Esophagus squamous epithelium (tissue), 5 donors: Measurements from ENCODE around the gene SH3BP5. TPM values are rescaled to one million over a fixed set of nuclear protein-coding genes. Genes with fewer than 3 reads are reported as not detected.

ENCODE experiments used
- DNase-seq: peaks from one replicate; lab custom pipeline; 2025; lab: John Stamatoyannopoulos, UW
- H3K27ac ChIP-seq, 4 donors: fragments of 200-600 bp; sonication (generic); one replicate each; pipeline ENCODE4 v1.5.1; 2016 to 2019; ENCODE audit warnings: mild to moderate bottlenecking in 1 of 4
- H3K27me3 ChIP-seq, 4 donors: fragments of 200-600 bp; sonication (generic); 1 replicate in 3 of 4; 2 replicates in 1 of 4; pipeline versions ENCODE4 v1.5.1 to v1.6.0; 2017 to 2021; ENCODE audit warnings: antibody characterized with exemption in 1 of 4
- H3K36me3 ChIP-seq, 3 donors: fragments of 200-600 bp; sonication (generic); one replicate each; pipeline ENCODE4 v1.5.1; 2016 to 2019
- H3K4me1 ChIP-seq, 3 donors: fragments of 200-600 bp; sonication (generic); one replicate each; pipeline ENCODE4 v1.5.1; 2017 to 2019
- H3K4me3 ChIP-seq, 4 donors: fragments of 200-600 bp; sonication (generic); 1 replicate in 3 of 4; 2 replicates in 1 of 4; pipeline ENCODE4 v1.5.1; 2016 to 2019; ENCODE audit warnings: mild to moderate bottlenecking in 2 of 4, moderate library complexity in 1 of 4
- H3K9me3 ChIP-seq, 3 donors: fragments of 200-600 bp; sonication (generic); one replicate each; pipeline ENCODE4 v1.5.1; 2016 to 2019
- POLR2A ChIP-seq, 4 donors: fragments of 450-650 bp; IDR thresholded peaks; one replicate each; pipeline ENCODE4 v1.6.1; 2017; ENCODE audit warnings: antibody characterized with exemption in 4 of 4, mild to moderate bottlenecking in 4 of 4, moderate library complexity in 3 of 4
- WGBS, 2 donors: methylation state at CpG; one replicate each; pipeline ENCODE4 v1.1.5; 2018; 5-methylcytosine and 5-hydroxymethylcytosine counted together
- intact Hi-C: fragments of 100-400 bp; cut with DNase I; formaldehyde crosslinking; loops from one replicate; pipeline ENCODE4 v1.15.0; 2022
- total RNA-seq, 4 donors: library from RNA; depleted of rRNA; stranded (reverse); fragments of >200 nt; gene quantifications; one replicate each; pipeline ENCODE4 v1.1.0, GENCODE V29; 2016
- TF ChIP-seq, protein P1 (sequence below), 6 experiments: fragments of 450-650 bp in 4 of 6; fragments of 200-600 bp in 2 of 6; sonication (generic) in 2 of 6; IDR thresholded peaks; one replicate each; pipeline ENCODE4 v1.5.1; 2016 to 2019; ENCODE audit warnings: antibody characterized with exemption in 6 of 6, mild to moderate bottlenecking in 4 of 6, moderate library complexity in 4 of 6
- donor health status: DM: yes; HTN: yes; CAD: no.

SH3BP5 gene
- total RNA-seq, 4 donors from 2014 or later = 8.5 to 33.8 (median 18.0) TPM

- DNase-seq = no peak
- no peaks in the 10 kb centered on the region for H3K9me3 ChIP-seq
- intact Hi-C loops = no loop called here
- no peaks in the 10 kb centered on the region for H3K36me3 ChIP-seq
- TF ChIP-seq POLR2A (IDR thresholded peaks at IDR 0.05) = no peak
- TF ChIP-seq, protein P1, sequence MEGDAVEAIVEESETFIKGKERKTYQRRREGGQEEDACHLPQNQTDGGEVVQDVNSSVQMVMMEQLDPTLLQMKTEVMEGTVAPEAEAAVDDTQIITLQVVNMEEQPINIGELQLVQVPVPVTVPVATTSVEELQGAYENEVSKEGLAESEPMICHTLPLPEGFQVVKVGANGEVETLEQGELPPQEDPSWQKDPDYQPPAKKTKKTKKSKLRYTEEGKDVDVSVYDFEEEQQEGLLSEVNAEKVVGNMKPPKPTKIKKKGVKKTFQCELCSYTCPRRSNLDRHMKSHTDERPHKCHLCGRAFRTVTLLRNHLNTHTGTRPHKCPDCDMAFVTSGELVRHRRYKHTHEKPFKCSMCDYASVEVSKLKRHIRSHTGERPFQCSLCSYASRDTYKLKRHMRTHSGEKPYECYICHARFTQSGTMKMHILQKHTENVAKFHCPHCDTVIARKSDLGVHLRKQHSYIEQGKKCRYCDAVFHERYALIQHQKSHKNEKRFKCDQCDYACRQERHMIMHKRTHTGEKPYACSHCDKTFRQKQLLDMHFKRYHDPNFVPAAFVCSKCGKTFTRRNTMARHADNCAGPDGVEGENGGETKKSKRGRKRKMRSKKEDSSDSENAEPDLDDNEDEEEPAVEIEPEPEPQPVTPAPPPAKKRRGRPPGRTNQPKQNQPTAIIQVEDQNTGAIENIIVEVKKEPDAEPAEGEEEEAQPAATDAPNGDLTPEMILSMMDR (IDR thresholded peaks at IDR 0.05) = no peak
- WGBS, 2 donors = 71 to 100% methylated on average over 1 of the region's 1 CpG
- H3K4me3 ChIP-seq = no peak overlapping the region
- no peaks in the 10 kb centered on the region for H3K27me3 ChIP-seq
- H3K4me1 ChIP-seq = peaks cover 2 to 21% (median 8%) of the 10 kb centered on the region in 3 donors
- no peak overlapping the region for H3K27ac ChIP-seq
Observed at GRCh38 chr3:15337963-15338362, 5.6 kb upstream of the SH3BP5 start.

DNA sequence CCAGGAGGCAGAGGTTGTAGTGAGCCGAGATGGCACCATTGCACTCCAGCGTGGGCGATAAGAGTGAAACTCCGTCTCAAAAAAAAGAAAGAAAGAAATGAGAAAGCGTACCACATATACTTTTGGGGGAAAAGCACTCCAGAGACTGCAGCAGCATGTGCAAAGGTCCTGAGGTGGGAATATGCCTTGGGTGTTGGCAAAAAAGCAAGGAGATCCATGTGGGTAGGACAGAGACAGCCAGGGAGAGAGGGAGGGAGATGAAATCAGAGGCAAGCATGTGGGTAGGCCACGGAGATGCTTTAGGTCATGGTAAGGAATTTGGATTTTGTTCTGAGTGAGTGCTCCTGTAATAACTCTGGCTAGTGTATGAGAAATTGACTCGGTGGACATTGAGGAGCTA, 3.7 kb upstream of the SH3BP5 start:
- TF ChIP-seq, protein P1 (IDR thresholded peaks at IDR 0.05) = no peak
- TF ChIP-seq POLR2A (IDR thresholded peaks at IDR 0.05) = no peak
- no peak overlapping the region for H3K27ac ChIP-seq
- intact Hi-C loops = no loop called here

GRCh38 chr3:15333956-15334263, 1.5 kb upstream of the SH3BP5 start:
- H3K27me3 ChIP-seq = no peaks in the 10 kb centered on the region
- no peak for DNase-seq
- TF ChIP-seq POLR2A (IDR thresholded peaks at IDR 0.05) = no peak
- TF ChIP-seq, protein P1 (IDR thresholded peaks at IDR 0.05) = no peak
- intact Hi-C loops = loop anchor here (5.0 kb wide), 1 partner anchor 67 kb away; no protein-coding TSS in a partner anchor
- no peak overlapping the region for H3K27ac ChIP-seq
- peaks cover 10 to 44% (median 12%) of the 10 kb centered on the region in 3 donors for H3K4me1 ChIP-seq
- H3K9me3 ChIP-seq = no peaks in the 10 kb centered on the region
- no peak overlapping the region for H3K4me3 ChIP-seq
- no peaks in the 10 kb centered on the region for H3K36me3 ChIP-seq

More for the DNA sequence above, 3.7 kb upstream of the SH3BP5 start:
- no peak for DNase-seq
- Histone ChIP-seq H3K4me3 (no peak overlapping the region), H3K27me3 (no peaks in the 10 kb centered on the region), H3K4me1 (peaks cover 10 to 36% (median 17%) of the 10 kb centered on the region in 3 donors), H3K36me3 (no peaks in the 10 kb centered on the region), H3K9me3 (no peaks in the 10 kb centered on the region)
- WGBS, 2 donors = 83 to 89% methylated on average over 7 of the region's 7 CpGs

DNA sequence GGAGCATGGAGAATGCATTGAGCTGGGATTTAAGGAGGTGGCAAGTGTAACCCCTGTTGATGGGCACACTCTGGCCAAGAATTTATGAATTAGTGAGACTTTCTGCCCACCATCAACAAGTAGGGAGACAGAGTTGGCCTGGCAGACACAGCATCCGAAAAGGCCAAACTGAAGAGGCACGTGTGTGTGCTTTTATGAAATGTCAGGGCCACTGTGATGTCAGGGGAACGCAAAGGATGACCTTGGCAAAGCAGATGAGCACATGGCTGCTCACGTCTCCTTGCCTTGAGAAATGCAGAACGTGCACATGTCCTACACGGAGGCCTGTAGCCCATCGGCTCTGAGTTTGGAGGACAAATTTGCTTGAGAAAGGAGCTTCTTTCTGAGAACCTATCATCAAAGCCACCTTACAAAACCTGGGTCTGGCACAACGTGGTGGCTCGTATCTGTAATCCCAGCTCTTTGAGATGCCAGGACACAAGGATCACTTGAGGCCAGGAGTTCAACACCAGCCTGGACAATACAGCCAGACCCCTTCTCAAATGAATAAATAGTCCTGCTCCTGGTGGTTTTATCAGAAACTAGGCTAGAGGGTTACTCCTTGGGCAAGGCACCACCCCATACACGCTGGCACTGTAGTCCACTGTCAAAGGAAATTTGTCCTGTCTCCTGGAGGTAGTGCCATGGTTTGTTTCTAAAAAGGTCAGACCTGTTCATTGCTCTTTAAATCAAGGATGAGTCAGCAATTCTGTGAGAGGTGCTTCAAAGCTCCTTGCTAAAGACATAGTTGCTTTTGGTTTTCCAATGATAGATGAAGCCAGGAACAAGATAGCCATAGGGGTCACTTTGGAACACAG, 941 bp upstream of the SH3BP5 start:
- H3K27me3 ChIP-seq = no peaks in the 10 kb centered on the region
- H3K4me3 ChIP-seq = peak overlapping the region in 2 of 4 donors; percentile 76 to 91
- TF ChIP-seq, protein P1 (IDR thresholded peaks at IDR 0.05) = no peak
- no peak for DNase-seq
- H3K27ac ChIP-seq = peak overlapping the region in 2 of 4 donors; percentile 85 to 94
- intact Hi-C loops = loop anchor here (5.0 kb wide), 1 partner anchor 66 kb away; no protein-coding TSS in a partner anchor
- no peaks in the 10 kb centered on the region for H3K36me3 ChIP-seq
- no peaks in the 10 kb centered on the region for H3K9me3 ChIP-seq
- peaks cover 12 to 50% (median 12%) of the 10 kb centered on the region in 3 donors for H3K4me1 ChIP-seq
- WGBS, 2 donors = 86 to 89% methylated on average over 9 to 10 of the region's 10 CpGs
